SU-DHL-6 (cell line): ENCODE measurements around the gene MUC20.

Experiments used
- H2AFZ ChIP-seq: fragments of 200-600 bp; sonication (generic); 2 replicates; pipeline ENCODE4 v1.6.1; 2014; ENCODE audit warnings: low read depth, mild to moderate bottlenecking, moderate library complexity, mixed read lengths, antibody characterized with exemption, low read length; ENCODE audit not compliant: severe bottlenecking
- H3F3A ChIP-seq: fragments of 200-600 bp; shearing (Covaris generic); 2 replicates; pipeline ENCODE4 v1.6.0; 2016; ENCODE audit warnings: antibody characterized with exemption, mild to moderate bottlenecking; ENCODE audit not compliant: insufficient read depth
- H3K27ac ChIP-seq: fragments of 200-600 bp; sonication (generic); 2 replicates; pipeline ENCODE4 v1.5.1; 2016; ENCODE audit warnings: low read depth, mild to moderate bottlenecking, low read length, moderate library complexity, mixed read lengths
- H3K27me3 ChIP-seq: fragments of 200-600 bp; sonication (generic), shearing (Covaris generic); 2 replicates; pipeline ENCODE4 v1.6.0; 2014; ENCODE audit warnings: mild to moderate bottlenecking, low read length
- H3K36me3 ChIP-seq: fragments of 200-600 bp; sonication (generic); 2 replicates; pipeline ENCODE4 v1.6.1; 2014; ENCODE audit warnings: mild to moderate bottlenecking, low read length, mixed read lengths
- H3K4me2 ChIP-seq: fragments of 300-600, 200-600 bp; shearing (Covaris generic), sonication (generic); 2 replicates; pipeline ENCODE4 v1.6.0; 2014; ENCODE audit warnings: low read length, low read depth, mild to moderate bottlenecking; ENCODE audit not compliant: poor library complexity, severe bottlenecking
- H3K4me3 ChIP-seq: fragments of 200-600 bp; sonication (generic); 2 replicates; pipeline ENCODE4 v1.5.1; 2014; ENCODE audit warnings: antibody characterized with exemption, low read length, mild to moderate bottlenecking, mixed read lengths; ENCODE audit not compliant: insufficient read depth, poor library complexity, severe bottlenecking
- H3K79me2 ChIP-seq: fragments of 200-600 bp; sonication (generic); 2 replicates; pipeline ENCODE4 v1.6.1; 2014; ENCODE audit warnings: mild to moderate bottlenecking, low read length, moderate library complexity; ENCODE audit not compliant: insufficient read depth
- H3K9ac ChIP-seq: fragments of 200-600 bp; sonication (generic); 2 replicates; pipeline ENCODE4 v1.7.0; 2014; ENCODE audit warnings: mild to moderate bottlenecking, low read length
- H3K9me2 ChIP-seq: fragments of 200-600 bp; sonication (generic); replicated peaks from 2 replicates; pipeline ENCODE4 v1.6.1; 2014; ENCODE audit warnings: low read length; ENCODE audit not compliant: insufficient read depth
- H3K9me3 ChIP-seq: fragments of 200-600 bp; sonication (generic); 2 replicates; pipeline ENCODE4 v1.6.1; 2014; ENCODE audit warnings: low read length, mixed read lengths; ENCODE audit not compliant: insufficient read depth
- H4K20me1 ChIP-seq: fragments of 200-600 bp; sonication (generic); 2 replicates; pipeline ENCODE4 v1.6.1; 2014; ENCODE audit warnings: low read depth, mild to moderate bottlenecking, antibody characterized with exemption, low read length, moderate library complexity, mixed read lengths
- EZH2phosphoT487 ChIP-seq: fragments of 200-600 bp; sonication (generic), shearing (Covaris generic); conservative IDR thresholded peaks from 2 replicates; pipeline ENCODE4 v1.6.1; 2018; ENCODE audit warnings: mild to moderate bottlenecking, antibody characterized with exemption, low read length, moderate library complexity, mixed read lengths
- TF ChIP-seq, protein P1 (sequence below): fragments of 200-600 bp; sonication (generic); IDR thresholded peaks from one replicate; pipeline ENCODE4 v1.5.1; 2017; ENCODE audit warnings: antibody characterized with exemption, mild to moderate bottlenecking, low read length, moderate library complexity; ENCODE audit not compliant: insufficient read depth, poor library complexity, severe bottlenecking

MUC20 gene

DNA sequence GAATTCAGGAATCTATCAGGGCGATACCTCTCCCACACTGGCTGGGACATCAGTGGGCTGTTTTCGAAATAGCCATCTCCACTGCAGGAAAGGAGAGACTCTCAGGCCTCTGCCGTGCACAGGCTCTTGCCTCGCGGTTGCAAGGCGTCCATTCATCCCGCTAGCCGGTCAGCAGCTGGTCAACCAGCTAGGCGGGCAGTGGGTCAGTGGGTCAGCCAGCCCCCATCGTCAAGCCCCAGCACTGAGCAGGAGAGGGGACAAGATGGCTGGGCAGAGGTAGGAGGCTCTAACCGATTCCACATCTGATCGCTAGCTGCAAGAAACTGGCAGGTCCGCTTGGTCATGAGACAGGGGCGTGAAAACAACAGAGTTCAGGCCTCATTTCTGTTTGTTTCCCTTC lies 45.9 kb downstream of the MUC20 start:
- TF ChIP-seq, protein P1, sequence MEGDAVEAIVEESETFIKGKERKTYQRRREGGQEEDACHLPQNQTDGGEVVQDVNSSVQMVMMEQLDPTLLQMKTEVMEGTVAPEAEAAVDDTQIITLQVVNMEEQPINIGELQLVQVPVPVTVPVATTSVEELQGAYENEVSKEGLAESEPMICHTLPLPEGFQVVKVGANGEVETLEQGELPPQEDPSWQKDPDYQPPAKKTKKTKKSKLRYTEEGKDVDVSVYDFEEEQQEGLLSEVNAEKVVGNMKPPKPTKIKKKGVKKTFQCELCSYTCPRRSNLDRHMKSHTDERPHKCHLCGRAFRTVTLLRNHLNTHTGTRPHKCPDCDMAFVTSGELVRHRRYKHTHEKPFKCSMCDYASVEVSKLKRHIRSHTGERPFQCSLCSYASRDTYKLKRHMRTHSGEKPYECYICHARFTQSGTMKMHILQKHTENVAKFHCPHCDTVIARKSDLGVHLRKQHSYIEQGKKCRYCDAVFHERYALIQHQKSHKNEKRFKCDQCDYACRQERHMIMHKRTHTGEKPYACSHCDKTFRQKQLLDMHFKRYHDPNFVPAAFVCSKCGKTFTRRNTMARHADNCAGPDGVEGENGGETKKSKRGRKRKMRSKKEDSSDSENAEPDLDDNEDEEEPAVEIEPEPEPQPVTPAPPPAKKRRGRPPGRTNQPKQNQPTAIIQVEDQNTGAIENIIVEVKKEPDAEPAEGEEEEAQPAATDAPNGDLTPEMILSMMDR = no peak
- H3K9me2 ChIP-seq = no peaks in the 10 kb centered on the region
- H4K20me1 ChIP-seq = no peaks in the 10 kb centered on the region
- H3F3A ChIP-seq = no peaks in the 10 kb centered on the region
- H3K4me2 ChIP-seq = no peak overlapping the region
- no peaks in the 10 kb centered on the region for H3K9me3 ChIP-seq
- H2AFZ ChIP-seq = no peak overlapping the region
- no peaks in the 10 kb centered on the region for H3K27me3 ChIP-seq
- no peaks in the 10 kb centered on the region for H3K79me2 ChIP-seq
- H3K36me3 ChIP-seq = no peaks in the 10 kb centered on the region
- no peak overlapping the region for H3K27ac ChIP-seq
- no peak overlapping the region for H3K9ac ChIP-seq
- no peak overlapping the region for H3K4me3 ChIP-seq

DNA sequence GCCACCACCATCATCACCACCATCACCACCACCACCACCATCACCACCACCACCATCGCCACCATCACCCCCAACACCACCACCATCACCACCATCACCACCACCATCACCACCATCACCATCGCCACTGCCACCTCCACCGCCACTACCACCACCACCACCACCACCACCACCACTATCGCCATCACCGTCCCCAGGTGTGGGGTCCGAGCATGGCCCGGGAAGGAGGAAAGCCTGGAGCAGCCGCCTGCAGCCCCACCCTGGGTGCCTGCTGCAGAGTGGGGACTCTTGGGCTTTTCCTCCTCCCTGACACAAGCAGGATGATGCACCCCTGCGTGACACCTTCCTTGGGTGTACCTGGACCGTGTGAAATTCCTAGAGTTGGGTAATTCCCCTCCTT lies 47.0 kb downstream of the MUC20 start:
- no peaks in the 10 kb centered on the region for H3K9me3 ChIP-seq
- no peaks in the 10 kb centered on the region for H3K27me3 ChIP-seq
- H3K36me3 ChIP-seq = no peaks in the 10 kb centered on the region
- H4K20me1 ChIP-seq = no peaks in the 10 kb centered on the region
- TF ChIP-seq, protein P1 = no peak
- TF ChIP-seq EZH2phosphoT487 = no peak
- no peaks in the 10 kb centered on the region for H3K9me2 ChIP-seq
- no peaks in the 10 kb centered on the region for H3K79me2 ChIP-seq
- H3K27ac ChIP-seq = no peak overlapping the region
- H3K4me3 ChIP-seq = no peak overlapping the region
- H3K9ac ChIP-seq = no peak overlapping the region
- no peak overlapping the region for H2AFZ ChIP-seq
- no peaks in the 10 kb centered on the region for H3F3A ChIP-seq
- H3K4me2 ChIP-seq = no peak overlapping the region

DNA sequence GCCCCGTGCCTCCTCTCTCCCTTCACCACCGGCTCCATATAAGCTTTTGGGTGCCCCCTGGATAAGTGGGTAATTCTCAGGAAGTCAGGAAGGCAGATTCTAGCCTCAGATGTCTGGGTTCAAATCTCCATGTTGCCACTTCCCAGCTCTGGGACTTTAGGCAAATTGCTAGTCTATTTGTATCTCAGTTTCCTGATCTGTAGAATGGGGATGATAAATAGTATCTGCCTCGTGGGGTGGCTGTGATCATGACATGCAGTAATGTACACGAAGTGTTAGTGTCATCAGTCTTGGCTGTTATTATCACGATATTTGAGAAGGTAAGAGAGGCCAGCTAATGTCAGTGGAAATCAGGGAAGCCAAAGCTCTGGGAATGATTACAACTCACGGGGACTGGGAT lies 47.6 kb downstream of the MUC20 start:
- H3K9me3 ChIP-seq = no peaks in the 10 kb centered on the region
- H4K20me1 ChIP-seq = no peaks in the 10 kb centered on the region
- no peak overlapping the region for H2AFZ ChIP-seq
- no peak overlapping the region for H3K4me2 ChIP-seq
- TF ChIP-seq, protein P1 = no peak
- no peak for TF ChIP-seq EZH2phosphoT487
- no peak overlapping the region for H3K4me3 ChIP-seq
- no peak overlapping the region for H3K27ac ChIP-seq
- H3K36me3 ChIP-seq = no peaks in the 10 kb centered on the region
- H3K27me3 ChIP-seq = no peaks in the 10 kb centered on the region
- no peaks in the 10 kb centered on the region for H3K9me2 ChIP-seq
- no peak overlapping the region for H3K9ac ChIP-seq
- no peaks in the 10 kb centered on the region for H3K79me2 ChIP-seq
- no peaks in the 10 kb centered on the region for H3F3A ChIP-seq
